A549 (cell line): Measurements from ENCODE around the gene TRAPPC3.

ENCODE experiments used
- CBX8 ChIP-seq: fragments of 200-600 bp; sonication (generic); IDR thresholded peaks from 2 replicates; pipeline ENCODE4 v1.6.1; 2016
- CHD2 ChIP-seq: fragments of 150-350 bp; IDR thresholded peaks from 2 replicates; pipeline ENCODE4 v1.6.1; 2014; ENCODE audit warnings: low read length; ENCODE audit not compliant: partially characterized antibody
- EP300 ChIP-seq, 2 experiments: fragments of >200 bp; sonication (Bioruptor Twin); formaldehyde crosslinking; IDR thresholded peaks; 2 replicates in 1 of 2; 3 replicates in 1 of 2; pipeline ENCODE4 v1.6.1; 2016 to 2017
- MAFK ChIP-seq: fragments of 450-650 bp; IDR thresholded peaks from 2 replicates; pipeline ENCODE4 v1.6.1; 2014; ENCODE audit not compliant: partially characterized antibody
- POLR2A ChIP-seq: IDR thresholded peaks from 2 replicates; pipeline ENCODE4 v1.6.1; 2012; ENCODE audit warnings: mild to moderate bottlenecking, low read length
- SREBF2 ChIP-seq: fragments of 450-650 bp; IDR thresholded peaks from 2 replicates; pipeline ENCODE4 v1.6.1; 2014; ENCODE audit warnings: mild to moderate bottlenecking, moderate library complexity
- TF ChIP-seq, protein P1 (sequence below): fragments of >200 bp; sonication (Bioruptor Twin); formaldehyde crosslinking; IDR thresholded peaks from 3 replicates; pipeline ENCODE4 v1.5.1; 2016
- TF ChIP-seq, protein P2 (sequence below): fragments of 450-650 bp; IDR thresholded peaks from 2 replicates; pipeline ENCODE4 v1.6.1; 2014; ENCODE audit warnings: antibody characterized with exemption
- TF ChIP-seq, protein P3 (sequence below): IDR thresholded peaks from 2 replicates; pipeline ENCODE4 v1.6.1; 2012

DNA sequence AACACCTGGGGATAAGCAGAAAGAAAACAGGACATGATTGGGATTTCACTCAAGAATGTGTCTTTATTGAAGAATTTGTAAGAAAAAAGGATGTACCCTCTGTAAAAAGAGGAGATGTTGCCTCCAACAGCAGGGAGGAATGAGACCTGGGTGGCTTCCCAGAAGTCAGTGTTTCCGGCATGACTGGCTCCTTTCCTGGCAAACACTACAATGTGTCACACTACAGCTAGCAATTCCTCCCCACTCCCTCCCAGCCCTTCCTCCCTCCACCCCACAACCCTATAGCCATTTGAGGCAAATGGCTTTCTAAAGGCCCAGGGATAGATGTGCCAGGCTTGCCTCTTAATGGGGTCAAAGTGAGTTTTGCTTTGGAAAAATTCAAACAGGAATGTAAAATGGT lies 12.8 kb downstream of the TRAPPC3 start:
- TF ChIP-seq, protein P1, sequence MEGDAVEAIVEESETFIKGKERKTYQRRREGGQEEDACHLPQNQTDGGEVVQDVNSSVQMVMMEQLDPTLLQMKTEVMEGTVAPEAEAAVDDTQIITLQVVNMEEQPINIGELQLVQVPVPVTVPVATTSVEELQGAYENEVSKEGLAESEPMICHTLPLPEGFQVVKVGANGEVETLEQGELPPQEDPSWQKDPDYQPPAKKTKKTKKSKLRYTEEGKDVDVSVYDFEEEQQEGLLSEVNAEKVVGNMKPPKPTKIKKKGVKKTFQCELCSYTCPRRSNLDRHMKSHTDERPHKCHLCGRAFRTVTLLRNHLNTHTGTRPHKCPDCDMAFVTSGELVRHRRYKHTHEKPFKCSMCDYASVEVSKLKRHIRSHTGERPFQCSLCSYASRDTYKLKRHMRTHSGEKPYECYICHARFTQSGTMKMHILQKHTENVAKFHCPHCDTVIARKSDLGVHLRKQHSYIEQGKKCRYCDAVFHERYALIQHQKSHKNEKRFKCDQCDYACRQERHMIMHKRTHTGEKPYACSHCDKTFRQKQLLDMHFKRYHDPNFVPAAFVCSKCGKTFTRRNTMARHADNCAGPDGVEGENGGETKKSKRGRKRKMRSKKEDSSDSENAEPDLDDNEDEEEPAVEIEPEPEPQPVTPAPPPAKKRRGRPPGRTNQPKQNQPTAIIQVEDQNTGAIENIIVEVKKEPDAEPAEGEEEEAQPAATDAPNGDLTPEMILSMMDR, result no peak
- TF ChIP-seq EP300 (IDR thresholded peaks at IDR 0.05) (no peak), MAFK (no peak), POLR2A (no peak), CHD2 (no peak), SREBF2 (no peak), CBX8 (no peak)
- TF ChIP-seq, protein P2, sequence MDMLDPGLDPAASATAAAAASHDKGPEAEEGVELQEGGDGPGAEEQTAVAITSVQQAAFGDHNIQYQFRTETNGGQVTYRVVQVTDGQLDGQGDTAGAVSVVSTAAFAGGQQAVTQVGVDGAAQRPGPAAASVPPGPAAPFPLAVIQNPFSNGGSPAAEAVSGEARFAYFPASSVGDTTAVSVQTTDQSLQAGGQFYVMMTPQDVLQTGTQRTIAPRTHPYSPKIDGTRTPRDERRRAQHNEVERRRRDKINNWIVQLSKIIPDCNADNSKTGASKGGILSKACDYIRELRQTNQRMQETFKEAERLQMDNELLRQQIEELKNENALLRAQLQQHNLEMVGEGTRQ, result no peak
- TF ChIP-seq, protein P3, sequence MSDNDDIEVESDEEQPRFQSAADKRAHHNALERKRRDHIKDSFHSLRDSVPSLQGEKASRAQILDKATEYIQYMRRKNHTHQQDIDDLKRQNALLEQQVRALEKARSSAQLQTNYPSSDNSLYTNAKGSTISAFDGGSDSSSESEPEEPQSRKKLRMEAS, result no peak
